HepG2 (cell line): ENCODE data around the gene PFKFB4. TPM values are rescaled to one million over a fixed set of nuclear protein-coding genes. Genes with fewer than 3 reads are reported as not detected.
A peak's percentile ranks its signal among the peaks of the same experiment; 100 is the strongest.

ENCODE experiments used
- ASH2L ChIP-seq: fragments of 300-600, 200-600 bp; sonication (generic); IDR thresholded peaks from 2 replicates; pipeline ENCODE4 v1.7.0; 2017; ENCODE audit warnings: low read depth, mild to moderate bottlenecking, moderate library complexity, mixed read lengths, low read length; ENCODE audit not compliant: insufficient read length
- CBX2 ChIP-seq, 2 experiments: fragments of 200-600 bp in 1 of 2; sonication (generic); formaldehyde crosslinking in 1 of 2; IDR thresholded peaks; 2 replicates each; pipeline versions ENCODE4 v1.7.0 to v1.8.1; 2018 to 2022; ENCODE audit warnings: low read depth in 2 of 2, low read length in 1 of 2, mild to moderate bottlenecking in 1 of 2, missing genetic modification reagents in 1 of 2
- DNMT3B ChIP-seq: conservative IDR thresholded peaks from 2 replicates; pipeline ENCODE4 v1.6.1; 2016; ENCODE audit warnings: missing biosample characterization, control low read depth
- EP300 ChIP-seq, 3 experiments: sonication (generic) in 1 of 3; formaldehyde crosslinking in 1 of 3; IDR thresholded peaks; 2 replicates each; pipeline versions ENCODE4 v1.5.1 to v1.6.1; 2011 to 2020; ENCODE audit warnings: low read depth in 2 of 3, low read length in 2 of 3, borderline replicate concordance in 1 of 3, improper control_type of control experiment in 1 of 3, mild to moderate bottlenecking in 1 of 3, missing genetic modification reagents in 1 of 3, moderate library complexity in 1 of 3
- FOXJ3 ChIP-seq: sonication (generic); formaldehyde crosslinking; IDR thresholded peaks from 2 replicates; pipeline ENCODE4 v1.4.0; 2020; ENCODE audit warnings: missing genetic modification reagents, mild to moderate bottlenecking, borderline replicate concordance
- HHEX ChIP-seq: IDR thresholded peaks from 2 replicates; pipeline ENCODE4 v1.6.1; 2016; ENCODE audit warnings: control low read depth
- KLF13 ChIP-seq: sonication (generic); formaldehyde crosslinking; IDR thresholded peaks from 2 replicates; pipeline ENCODE4 v1.4.0; 2020; ENCODE audit warnings: mild to moderate bottlenecking, missing genetic modification reagents
- MED13 ChIP-seq: sonication (generic); formaldehyde crosslinking; IDR thresholded peaks from 2 replicates; pipeline ENCODE4 v1.5.0; 2020; ENCODE audit warnings: missing genetic modification reagents
- NONO ChIP-seq, 2 experiments: fragments of 450-650 bp in 1 of 2; sonication (generic) in 1 of 2; formaldehyde crosslinking in 1 of 2; IDR thresholded peaks in 1 of 2; conservative IDR thresholded peaks in 1 of 2; 2 replicates each; pipeline versions ENCODE4 v1.6.1 to v1.8.0; 2017 to 2022; ENCODE audit warnings: mild to moderate bottlenecking in 1 of 2, missing genetic modification reagents in 1 of 2, moderate library complexity in 1 of 2
- NR0B2 ChIP-seq: sonication (generic); formaldehyde crosslinking; IDR thresholded peaks from 2 replicates; pipeline ENCODE4 v1.4.0; 2020; ENCODE audit warnings: mild to moderate bottlenecking, missing genetic modification reagents
- SRY ChIP-seq: sonication (generic); formaldehyde crosslinking; IDR thresholded peaks from 2 replicates; pipeline ENCODE4 v1.8.0; 2022; ENCODE audit warnings: mild to moderate bottlenecking, missing genetic modification reagents
- TFAP4 ChIP-seq: sonication (generic); IDR thresholded peaks from 2 replicates; pipeline ENCODE4 v1.6.1; 2016; ENCODE audit warnings: low read depth, borderline replicate concordance
- ZMYM4 ChIP-seq: sonication (generic); formaldehyde crosslinking; IDR thresholded peaks from 2 replicates; pipeline ENCODE4 v1.8.1; 2023; ENCODE audit warnings: mild to moderate bottlenecking, missing genetic modification reagents
- ZNF354B ChIP-seq: sonication (generic); formaldehyde crosslinking; IDR thresholded peaks from 2 replicates; pipeline ENCODE4 v1.8.0; 2022; ENCODE audit warnings: mild to moderate bottlenecking, missing genetic modification reagents
- ZNF598 ChIP-seq: sonication (generic); formaldehyde crosslinking; IDR thresholded peaks from 2 replicates; pipeline ENCODE4 v1.5.1; 2020; ENCODE audit warnings: mild to moderate bottlenecking, missing genetic modification reagents, borderline replicate concordance
- ZNF749 ChIP-seq: sonication (generic); formaldehyde crosslinking; IDR thresholded peaks from 2 replicates; pipeline ENCODE4 v1.8.0; 2022; ENCODE audit warnings: mild to moderate bottlenecking, missing genetic modification reagents, moderate library complexity, borderline replicate concordance
- ZNF784 ChIP-seq: sonication (generic); formaldehyde crosslinking; IDR thresholded peaks from 2 replicates; pipeline ENCODE4 v1.5.1; 2020; ENCODE audit warnings: missing genetic modification reagents, mild to moderate bottlenecking, borderline replicate concordance
- ZSCAN5A ChIP-seq: sonication (generic); formaldehyde crosslinking; IDR thresholded peaks from 2 replicates; pipeline ENCODE4 v1.8.0; 2022; ENCODE audit warnings: mild to moderate bottlenecking, missing genetic modification reagents, borderline replicate concordance
- polyA plus RNA-seq, 8 experiments: library from polyadenylated mRNA; depleted of rRNA in 3 of 8; stranded (reverse) in 7 of 8; unstranded in 1 of 8; fragments of >200 nt; fragmentation: Illumina TruSeq in 4 of 8; extraction: Trizol in 4 of 8; gene quantifications; 2 replicates each; pipeline versions ENCODE4 v1.2.1 to v1.2.3, GENCODE V29; 2011 to 2016; ENCODE audit warnings: low read depth in 4 of 8, missing spikeins in 1 of 8, mixed read lengths in 1 of 8; ENCODE audit not compliant: insufficient read depth in 1 of 8
- total RNA-seq, 5 experiments: library from RNA; depleted of rRNA; stranded (reverse); fragments of >200 nt; fragmentation: Illumina TruSeq; extraction: Trizol; gene quantifications; 2 replicates each; pipeline ENCODE4 v1.2.3, GENCODE V29; 2016; ENCODE audit warnings: low read depth in 1 of 5

The PFKFB4 gene
- total and polyA plus RNA-seq, 2 of the 13 experiments (the other 11 are each of a cell fraction or from before 2014, with no cell fraction given): 7.1 to 103 TPM

GRCh38 chr3:48472923-48473616, 83.5 kb downstream of the PFKFB4 start (continued):
- TF ChIP-seq ZNF598 (CRISPR knock-in tag): peak; percentile 19; the same call in 1 of the 2 replicates
- no peak for TF ChIP-seq DNMT3B (CRISPR knock-in tag)
- peak; percentile 58; the same call in 1 of the 2 replicates for TF ChIP-seq TFAP4
- TF ChIP-seq ZSCAN5A: no peak
- no peak for TF ChIP-seq SRY
- TF ChIP-seq NR0B2 (CRISPR knock-in tag): no peak
- TF ChIP-seq ASH2L: peak; percentile 91
- no peak for TF ChIP-seq MED13 (CRISPR knock-in tag)
- peak; percentile 88; the same call in 1 of the 2 replicates for TF ChIP-seq ZNF784 (CRISPR knock-in tag)
- TF ChIP-seq FOXJ3 (CRISPR knock-in tag): no peak
- peak; percentile 33; the same call in 1 of the 2 replicates for TF ChIP-seq ZNF354B (CRISPR knock-in tag)
- no peak for TF ChIP-seq CBX2 (IDR thresholded peaks at IDR 0.05; ENCODE audit: low read depth, low read length)
- TF ChIP-seq CBX2 (CRISPR knock-in tag; IDR thresholded peaks at IDR 0.05; ENCODE audit: low read depth): no peak
- TF ChIP-seq ZMYM4 (CRISPR knock-in tag): peak; percentile 90
- peak in 1 of 2 experiments; percentile 55; a peak in 2 of 4 replicates for TF ChIP-seq EP300 (IDR thresholded peaks at IDR 0.05; ENCODE audit: low read depth in 2 of 2, low read length in 2 of 2)
- TF ChIP-seq EP300 (CRISPR knock-in tag; IDR thresholded peaks at IDR 0.05; ENCODE audit: borderline replicate concordance): peak; percentile 62
- TF ChIP-seq NONO (IDR thresholded peaks at IDR 0.05): no peak
- TF ChIP-seq NONO (CRISPR knock-in tag; conservative IDR thresholded peaks at IDR 0.05): peak; percentile 66; the same call in 1 of the 2 replicates
- TF ChIP-seq ZNF749 (CRISPR knock-in tag): 0 out of 2 replicates have a peak, but pooled peaks have one; percentile 52
- no peak; the same call in 1 of the 2 replicates for TF ChIP-seq HHEX (CRISPR knock-in tag)
- TF ChIP-seq KLF13: no peak
